ENCODE results near the gene RPL32. TPM values are rescaled to one million over a fixed set of nuclear protein-coding genes. Genes with fewer than 3 reads are reported as not detected.

Gene RPL32
- total and polyA plus RNA-seq, 2 donors from 2014 or later: 1,227 to 2,612 TPM

GRCh38 chr3:12808587-12808986 lies 32.8 kb downstream of the RPL32 start:
- Histone ChIP-seq H3K4me3 (ENCODE audit: low read length in 3 of 3) (no peak overlapping the region), H3K9ac (ENCODE audit: low read length in 3 of 3) (no peak overlapping the region), H3K4me1 (ENCODE audit: control insufficient read depth in 2 of 3, insufficient read depth in 2 of 3, low read depth in 1 of 3, low read length in 3 of 3) (peaks cover 3 to 4% (median 3%) of the 10 kb centered on the region in 3 donors), H3K36me3 (ENCODE audit: control insufficient read depth in 2 of 3, insufficient read depth in 3 of 3, low read length in 3 of 3) (peaks cover 0 to 9% (median 0%) of the 10 kb centered on the region in 3 donors), H3K27ac (ENCODE audit: low read depth in 2 of 2, low read length in 2 of 2) (no peak overlapping the region), H3K9me3 (ENCODE audit: control insufficient read depth in 2 of 3, insufficient read depth in 1 of 3, low read length in 3 of 3) (no peaks in the 10 kb centered on the region), H3K27me3 (ENCODE audit: control insufficient read depth, insufficient read depth, low read length) (no peaks in the 10 kb centered on the region)
- no peak for TF ChIP-seq CTCF (IDR thresholded peaks at IDR 0.05; ENCODE audit: borderline replicate concordance, extremely low read depth, insufficient read depth)
- intact Hi-C loops (cut with DNase I): no loop called here
- DNase-seq (peak in 1 of 5 donors; percentile 50), FAIRE-seq (no peak)

GRCh38 chr3:12807601-12808359 lies 33.6 kb downstream of the RPL32 start:
- H3K4me3 ChIP-seq (ENCODE audit: low read length in 3 of 3): no peak overlapping the region
- H3K36me3 ChIP-seq (ENCODE audit: control insufficient read depth in 2 of 3, insufficient read depth in 3 of 3, low read length in 3 of 3): peaks cover 0 to 9% (median 0%) of the 10 kb centered on the region in 3 donors
- peaks cover 3 to 4% (median 3%) of the 10 kb centered on the region in 3 donors for H3K4me1 ChIP-seq (ENCODE audit: control insufficient read depth in 2 of 3, insufficient read depth in 2 of 3, low read depth in 1 of 3, low read length in 3 of 3)
- H3K27ac ChIP-seq (ENCODE audit: low read depth in 2 of 2, low read length in 2 of 2): no peak overlapping the region
- TF ChIP-seq CTCF (IDR thresholded peaks at IDR 0.05; ENCODE audit: borderline replicate concordance, extremely low read depth, insufficient read depth): no peak
- no peaks in the 10 kb centered on the region for H3K27me3 ChIP-seq (ENCODE audit: control insufficient read depth, insufficient read depth, low read length)
- DNase-seq: peak in 1 of 5 donors; percentile 47
- H3K9me3 ChIP-seq (ENCODE audit: control insufficient read depth in 2 of 3, insufficient read depth in 1 of 3, low read length in 3 of 3): no peaks in the 10 kb centered on the region
- intact Hi-C loops (cut with DNase I): no loop called here
- H3K9ac ChIP-seq (ENCODE audit: low read length in 3 of 3): no peak overlapping the region
- FAIRE-seq: no peak

GRCh38 chr3:12807066-12807465 lies 34.3 kb downstream of the RPL32 start:
- Histone ChIP-seq H3K27ac (ENCODE audit: low read depth in 2 of 2, low read length in 2 of 2) (no peak overlapping the region), H3K9ac (ENCODE audit: low read length in 3 of 3) (no peak overlapping the region), H3K9me3 (ENCODE audit: control insufficient read depth in 2 of 3, insufficient read depth in 1 of 3, low read length in 3 of 3) (no peaks in the 10 kb centered on the region), H3K4me3 (ENCODE audit: low read length in 3 of 3) (no peak overlapping the region), H3K4me1 (ENCODE audit: control insufficient read depth in 2 of 3, insufficient read depth in 2 of 3, low read depth in 1 of 3, low read length in 3 of 3) (peaks cover 3 to 4% (median 3%) of the 10 kb centered on the region in 3 donors), H3K27me3 (ENCODE audit: control insufficient read depth, insufficient read depth, low read length) (no peaks in the 10 kb centered on the region), H3K36me3 (ENCODE audit: control insufficient read depth in 2 of 3, insufficient read depth in 3 of 3, low read length in 3 of 3) (peaks cover 0 to 9% (median 0%) of the 10 kb centered on the region in 3 donors)
- intact Hi-C loops (cut with DNase I): no loop called here
- TF ChIP-seq CTCF (IDR thresholded peaks at IDR 0.05; ENCODE audit: borderline replicate concordance, extremely low read depth, insufficient read depth): no peak
- DNase-seq (peak in 1 of 5 donors; percentile 39), FAIRE-seq (no peak)

All from kidney (tissue), 14 donors.